Measurements from ENCODE around the gene ATP5PO.
"Not testable (repeated sequence)": the region's sequence is repeated elsewhere in the genome, so short reads cannot be mapped to it uniquely, and the experiment has no call there.

ATP5PO gene

GRCh38 chr21:33872881-33873515 is 42.6 kb downstream of the ATP5PO start:
- DNase-seq (ENCODE audit: extremely low read depth in 1 of 2, low read depth in 1 of 2): no peak

GRCh38 chr21:33871171-33871570 is 44.4 kb downstream of the ATP5PO start:
- DNase-seq (ENCODE audit: extremely low read depth in 1 of 2, low read depth in 1 of 2): no peak

GRCh38 chr21:33870768-33871167 is 44.8 kb downstream of the ATP5PO start:
- DNase-seq (ENCODE audit: extremely low read depth in 1 of 2, low read depth in 1 of 2): no peak

GRCh38 chr21:33869873-33870272 is 45.7 kb downstream of the ATP5PO start:
- no peak for DNase-seq (ENCODE audit: extremely low read depth in 1 of 2, low read depth in 1 of 2)

- not testable (repeated sequence) for DNase-seq (ENCODE audit: extremely low read depth in 1 of 2, low read depth in 1 of 2)
Measured at GRCh38 chr21:33867868-33868267, 47.7 kb downstream of the ATP5PO start.

GRCh38 chr21:33866826-33867225 is 48.8 kb downstream of the ATP5PO start:
- DNase-seq (ENCODE audit: extremely low read depth in 1 of 2, low read depth in 1 of 2): no peak

- no peak for DNase-seq (ENCODE audit: extremely low read depth in 1 of 2, low read depth in 1 of 2)
Measured at GRCh38 chr21:33865996-33866575, 49.5 kb downstream of the ATP5PO start.

- DNase-seq (ENCODE audit: extremely low read depth in 1 of 2, low read depth in 1 of 2): no peak
Measured at GRCh38 chr21:33865176-33865575, 50.4 kb downstream of the ATP5PO start.

GRCh38 chr21:33864150-33864549 is 51.5 kb downstream of the ATP5PO start:
- no peak for DNase-seq (ENCODE audit: extremely low read depth in 1 of 2, low read depth in 1 of 2)

GRCh38 chr21:33863191-33863590 is 52.4 kb downstream of the ATP5PO start:
- DNase-seq (ENCODE audit: extremely low read depth in 1 of 2, low read depth in 1 of 2): not testable (repeated sequence)

GRCh38 chr21:33861125-33861524 is 54.5 kb downstream of the ATP5PO start:
- DNase-seq (ENCODE audit: extremely low read depth in 1 of 2, low read depth in 1 of 2): no peak

- no peak for DNase-seq (ENCODE audit: extremely low read depth in 1 of 2, low read depth in 1 of 2)
Measured at GRCh38 chr21:33860332-33860879, 55.2 kb downstream of the ATP5PO start.

GRCh38 chr21:33859373-33860102 is 56.1 kb downstream of the ATP5PO start:
- DNase-seq (ENCODE audit: extremely low read depth in 1 of 2, low read depth in 1 of 2): no peak

- DNase-seq (ENCODE audit: extremely low read depth in 1 of 2, low read depth in 1 of 2): no peak
Measured at GRCh38 chr21:33858667-33859372, 56.8 kb downstream of the ATP5PO start.

- DNase-seq (ENCODE audit: extremely low read depth in 1 of 2, low read depth in 1 of 2): no peak
Measured at GRCh38 chr21:33857846-33858666, 57.5 kb downstream of the ATP5PO start.

- DNase-seq (ENCODE audit: extremely low read depth in 1 of 2, low read depth in 1 of 2): no peak
Measured at GRCh38 chr21:33856893-33857527, 58.6 kb downstream of the ATP5PO start.

- DNase-seq (ENCODE audit: extremely low read depth in 1 of 2, low read depth in 1 of 2): no peak
Measured at GRCh38 chr21:33855190-33855589, 60.4 kb downstream of the ATP5PO start.

GRCh38 chr21:33854604-33855003 is 61.0 kb downstream of the ATP5PO start:
- DNase-seq (ENCODE audit: extremely low read depth in 1 of 2, low read depth in 1 of 2): no peak
